NCI-H128 (cell line): ENCODE data around the gene SPDL1.

ENCODE experiments used
- DNase-seq: peaks from one replicate; lab custom pipeline; 2025; ENCODE audit not compliant: unreplicated experiment; lab: John Stamatoyannopoulos, UW

Gene SPDL1

GRCh38 chr5:169629847-169630548 is 46.4 kb downstream of the SPDL1 start:
- no peak for DNase-seq

DNA sequence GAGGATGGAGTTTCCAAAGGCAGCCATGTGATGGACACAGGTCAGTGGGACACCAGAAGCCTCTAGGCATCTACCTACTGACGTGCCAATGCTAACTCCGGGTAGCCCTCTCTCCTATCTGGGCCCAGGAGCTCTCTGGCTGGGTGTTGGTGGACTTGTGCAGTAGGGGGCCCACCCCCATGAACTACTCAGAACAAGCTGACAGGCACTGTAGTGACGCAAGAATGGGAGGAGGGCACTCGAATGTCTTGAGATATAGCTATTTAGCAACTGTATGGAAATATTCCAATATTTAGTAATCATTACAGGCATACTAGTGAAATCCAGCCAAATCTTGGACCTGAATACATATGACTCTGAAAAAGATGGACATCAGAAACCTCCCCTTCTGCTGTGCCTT is 47.8 kb downstream of the SPDL1 start:
- DNase-seq, result no peak

- no peak for DNase-seq
Observed at GRCh38 chr5:169632946-169633345, 49.4 kb downstream of the SPDL1 start.

DNA sequence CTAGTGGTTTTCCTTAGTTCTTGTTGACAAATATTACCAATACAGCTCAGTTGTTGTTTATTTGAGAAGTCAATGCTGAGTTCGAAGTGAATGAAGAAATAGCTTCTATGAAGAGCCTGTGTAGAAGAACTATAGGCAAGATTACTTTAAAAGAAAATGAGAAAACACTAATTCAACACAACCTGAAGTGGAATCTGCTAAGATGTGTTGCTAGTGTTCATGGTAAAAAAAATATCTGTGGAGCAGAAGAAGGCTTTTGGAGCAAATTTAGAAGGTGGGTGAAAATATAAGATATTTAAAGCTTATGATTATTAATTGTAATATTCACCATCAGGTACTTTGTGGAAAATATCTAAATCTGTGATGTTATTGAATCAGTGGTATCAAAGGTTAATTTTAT is 51.0 kb downstream of the SPDL1 start:
- DNase-seq, result no peak

DNA sequence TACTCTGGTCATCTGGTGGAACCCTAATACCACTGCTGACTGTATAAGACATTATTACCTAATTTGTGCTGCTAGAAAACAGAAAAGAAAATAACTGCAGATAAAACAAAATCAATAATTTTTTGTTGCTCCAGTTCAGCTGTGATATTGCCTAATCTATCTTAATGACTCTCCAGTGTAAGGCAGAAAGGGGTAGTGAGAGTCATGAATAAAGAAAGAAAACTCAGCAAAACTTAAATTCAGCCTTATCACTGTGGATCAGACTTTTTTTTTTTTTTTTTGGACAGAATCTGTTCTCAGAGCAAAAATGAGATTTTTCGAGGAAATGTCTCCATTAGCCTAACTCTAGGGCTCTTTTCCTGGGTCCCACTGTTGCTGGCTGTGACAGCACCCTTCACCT is 52.4 kb downstream of the SPDL1 start:
- DNase-seq, result no peak

- no peak for DNase-seq
Observed at GRCh38 chr5:169636477-169637084, 53.0 kb downstream of the SPDL1 start.

GRCh38 chr5:169637085-169637548 is 53.5 kb downstream of the SPDL1 start, which contains the start of gene DOCK2:
DOCK2 (plus strand) TSS chr5:169637275; CDS start chr5:169637327, 52 bp downstream.
- DNase-seq, result no peak

GRCh38 chr5:169637549-169638121 is 54.1 kb downstream of the SPDL1 start:
- no peak for DNase-seq

GRCh38 chr5:169641253-169641652 is 57.7 kb downstream of the SPDL1 start:
- DNase-seq, result no peak

DNA sequence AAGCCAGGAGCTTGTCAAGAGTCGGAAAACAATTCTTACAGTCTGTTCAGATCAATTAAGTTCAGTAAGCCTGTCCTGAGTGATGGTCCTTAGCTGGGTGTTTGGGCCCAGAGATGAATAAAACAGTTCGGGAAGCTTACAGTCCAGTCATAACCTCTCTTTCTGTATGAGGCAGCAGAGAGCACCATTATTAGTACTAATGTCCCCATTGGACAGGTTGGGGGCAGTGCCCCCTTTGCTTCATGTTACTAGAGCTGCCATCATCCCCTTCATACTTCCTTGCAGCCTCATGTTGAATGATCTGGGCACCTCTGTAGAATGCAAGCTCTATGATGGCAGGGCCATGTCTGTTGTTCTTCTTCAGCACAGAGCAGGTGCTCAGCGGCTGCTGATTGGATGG is 63.3 kb downstream of the SPDL1 start:
- DNase-seq, result no peak

GRCh38 chr5:169647566-169647965 is 64.0 kb downstream of the SPDL1 start:
- DNase-seq, result no peak

- DNase-seq, result no peak
Observed at GRCh38 chr5:169648725-169649310, 65.2 kb downstream of the SPDL1 start.

DNA sequence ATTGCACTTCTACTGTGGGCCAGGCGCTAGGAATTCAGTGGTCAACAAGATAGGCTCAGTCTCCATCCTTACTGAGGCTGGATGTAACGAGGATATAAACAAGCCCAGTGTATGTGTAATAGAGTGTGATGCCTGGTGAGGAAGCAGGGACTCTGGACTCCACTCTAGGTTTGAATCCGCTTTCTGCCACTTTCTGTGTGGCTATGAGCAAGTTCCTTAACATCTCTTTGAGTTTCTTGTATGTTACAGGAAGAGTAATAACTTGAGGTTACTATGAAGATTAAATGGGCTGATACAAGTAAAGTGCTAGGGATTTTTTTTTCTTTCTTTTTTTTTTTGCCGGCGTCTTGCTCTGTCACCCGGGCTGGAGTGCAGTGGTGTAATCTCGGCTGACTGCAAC is 65.9 kb downstream of the SPDL1 start:
- DNase-seq, result no peak

DNA sequence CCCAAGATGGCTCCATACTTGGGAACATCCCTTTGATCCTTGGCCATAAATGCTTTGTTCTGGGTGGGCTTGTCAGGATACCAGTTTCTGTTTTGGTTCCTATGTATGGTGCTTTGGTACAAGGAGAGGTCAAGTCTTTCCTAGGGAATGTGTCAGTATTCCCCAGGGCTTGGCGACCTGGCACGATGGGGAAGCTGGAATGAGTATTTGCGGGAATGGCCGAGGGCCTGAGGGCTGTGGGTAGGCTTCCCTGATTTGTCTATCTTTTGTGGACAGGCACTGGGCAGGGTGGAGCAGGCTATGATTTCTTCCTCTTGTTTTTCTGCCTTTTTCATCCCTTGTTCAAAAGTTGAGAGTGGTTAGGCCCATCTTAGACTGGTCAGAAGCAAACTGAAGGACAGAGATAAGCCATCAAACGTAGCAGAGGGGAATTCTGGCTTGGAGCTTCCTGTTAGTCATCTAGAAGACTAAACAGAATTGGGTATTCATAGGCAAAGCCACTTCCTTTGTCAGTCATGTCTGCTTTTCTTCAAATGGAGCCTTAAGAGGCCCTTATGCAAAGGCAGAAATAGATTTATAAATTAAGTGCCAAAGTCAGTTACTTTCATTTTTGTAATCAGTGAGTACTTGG is 67.2 kb downstream of the SPDL1 start:
- DNase-seq, result no peak

- no peak for DNase-seq
Observed at GRCh38 chr5:169651526-169651925, 68.0 kb downstream of the SPDL1 start.

GRCh38 chr5:169652057-169652456 is 68.5 kb downstream of the SPDL1 start:
- no peak for DNase-seq

DNA sequence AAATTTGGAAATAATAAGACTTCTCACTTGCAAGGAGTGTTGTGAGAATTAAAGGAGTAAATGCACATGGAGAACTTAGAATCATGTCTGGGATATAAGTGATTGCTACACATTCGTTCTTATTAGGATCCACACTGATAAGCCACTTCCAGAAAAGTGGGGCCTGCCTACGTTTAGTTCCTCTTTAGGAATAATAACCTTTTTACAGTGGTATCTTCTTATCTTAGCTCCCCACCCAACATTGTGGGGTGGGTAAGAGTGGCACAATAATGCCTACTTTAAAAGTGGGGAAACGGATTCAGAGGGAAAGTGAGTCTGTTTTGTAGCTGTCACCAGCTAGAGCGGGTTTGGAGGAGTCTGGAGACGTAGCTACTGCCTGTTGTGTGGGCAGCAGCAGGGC is 69.5 kb downstream of the SPDL1 start:
- no peak for DNase-seq
